UCSD-AML1 (cell line): Measurements from ENCODE around the gene TKT.

ENCODE experiments used
- DNase-seq: peaks from one replicate; lab custom pipeline; 2025; ENCODE audit not compliant: unreplicated experiment; lab: John Stamatoyannopoulos, UW

TKT gene

DNA sequence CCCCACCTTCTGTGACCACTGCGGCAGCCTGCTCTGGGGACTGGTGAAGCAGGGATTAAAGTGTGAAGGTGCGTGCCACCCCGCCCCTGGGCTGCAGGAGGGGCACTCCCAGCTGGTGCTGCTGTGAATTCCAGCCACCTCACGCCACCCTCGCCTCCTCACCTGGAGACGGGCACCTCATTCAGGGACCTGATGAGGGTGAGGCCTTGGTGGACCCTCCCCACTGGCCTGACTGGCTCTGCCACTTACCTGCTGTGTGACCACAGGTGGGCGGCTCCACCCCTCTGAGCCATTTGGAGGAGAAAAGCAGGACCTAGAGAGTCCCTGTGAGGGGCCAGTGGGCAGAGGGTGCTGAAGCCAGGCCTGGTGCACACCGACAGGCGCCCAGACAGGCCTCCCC is 72.3 kb downstream of the TKT start:
- DNase-seq = no peak

DNA sequence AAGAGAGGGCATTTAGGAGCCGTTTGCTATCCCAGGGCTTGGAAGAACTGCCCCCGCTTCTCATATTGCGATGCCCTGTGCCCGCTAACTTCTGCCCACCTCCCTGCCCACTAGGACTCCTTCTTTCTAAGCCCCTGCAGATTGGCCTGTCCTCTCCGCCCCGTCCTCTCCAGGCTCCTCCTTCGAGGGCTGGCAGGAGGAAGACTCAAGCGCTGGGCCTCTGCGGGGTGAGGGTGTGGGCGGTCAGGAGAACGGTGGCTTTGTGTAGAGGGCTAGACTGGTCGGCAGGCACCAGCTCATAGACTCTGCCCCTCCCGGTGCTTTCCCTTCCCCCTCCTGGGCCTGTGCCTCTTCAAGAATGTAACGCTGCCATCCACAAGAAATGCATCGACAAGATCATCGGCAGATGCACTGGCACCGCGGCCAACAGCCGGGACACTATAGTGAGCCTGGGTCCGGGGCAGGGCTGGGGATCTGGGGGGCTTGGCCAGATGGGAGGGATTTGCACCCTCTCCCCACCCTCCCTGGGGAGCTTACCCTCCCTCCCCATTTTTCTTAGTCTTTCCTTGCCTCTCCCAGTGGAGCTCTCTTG is 73.0 kb downstream of the TKT start:
- no peak for DNase-seq

DNA sequence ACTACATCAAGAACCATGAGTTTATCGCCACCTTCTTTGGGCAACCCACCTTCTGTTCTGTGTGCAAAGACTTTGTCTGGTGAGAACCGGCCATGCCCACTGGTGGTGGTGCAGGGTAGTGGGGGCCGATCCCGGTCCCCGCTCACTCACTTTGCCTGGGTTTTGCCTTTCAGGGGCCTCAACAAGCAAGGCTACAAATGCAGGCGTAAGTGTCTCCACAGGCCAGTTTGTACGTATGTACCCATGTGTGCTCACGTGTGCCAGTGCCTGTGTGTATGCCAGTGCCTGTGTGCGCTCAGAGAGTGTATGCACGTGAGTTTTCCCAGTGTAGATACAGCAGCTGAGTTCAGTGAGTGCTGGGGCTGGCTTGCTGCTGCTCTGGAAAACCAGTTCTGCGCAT is 74.3 kb downstream of the TKT start:
- no peak for DNase-seq

DNA sequence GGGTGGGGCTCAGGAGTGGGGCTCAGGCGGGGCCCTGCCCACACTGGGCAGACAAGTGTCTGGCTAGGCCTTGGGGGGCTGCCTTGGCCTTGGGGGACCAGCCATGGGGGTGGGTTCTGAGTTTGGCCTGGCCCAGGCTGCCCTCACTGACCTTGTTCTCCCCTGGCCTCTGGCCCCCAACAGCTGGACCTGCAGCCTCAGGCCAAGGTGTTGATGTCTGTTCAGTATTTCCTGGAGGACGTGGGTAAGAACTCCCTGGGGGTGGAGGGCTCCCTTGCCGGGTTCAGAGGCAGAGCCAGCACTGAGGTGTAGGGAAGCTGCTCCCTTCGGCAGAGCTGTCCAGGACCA is 74.8 kb downstream of the TKT start:
- DNase-seq = no peak

DNA sequence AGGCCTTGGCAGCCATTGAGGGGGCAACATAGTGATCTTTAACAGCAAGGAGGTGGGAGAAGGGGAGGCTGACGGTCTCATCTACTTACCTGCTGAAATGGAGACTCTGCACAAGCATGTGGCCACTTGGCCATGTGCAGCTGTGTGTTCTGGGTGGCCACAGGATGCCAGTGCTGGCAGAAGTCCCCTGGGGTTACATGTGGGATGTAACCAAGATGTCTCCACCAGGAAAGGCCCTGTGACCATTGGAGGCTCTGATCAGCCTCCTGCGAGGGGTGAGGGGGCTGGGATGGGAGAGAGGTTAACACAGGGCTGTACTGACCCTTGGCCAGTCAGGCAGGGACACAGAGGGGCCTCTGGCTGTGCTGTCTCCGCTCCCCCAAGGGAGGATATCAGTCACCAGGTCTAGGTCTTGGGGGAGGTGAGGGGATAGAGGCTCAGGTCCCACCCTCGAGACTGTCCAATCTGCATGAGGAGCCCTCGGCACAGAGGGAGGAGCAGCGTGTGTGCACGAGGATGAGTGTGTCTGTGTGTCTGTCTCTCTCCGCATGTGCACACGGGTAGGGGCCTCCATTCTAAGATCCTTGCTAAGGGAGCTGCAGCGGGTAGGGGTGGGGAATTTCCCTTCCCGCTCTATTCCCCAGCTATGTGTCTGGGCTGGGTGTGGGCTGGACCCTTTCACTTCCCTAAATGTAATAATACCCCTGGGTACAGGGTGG is 75.4 kb downstream of the TKT start:
- DNase-seq = no peak

DNA sequence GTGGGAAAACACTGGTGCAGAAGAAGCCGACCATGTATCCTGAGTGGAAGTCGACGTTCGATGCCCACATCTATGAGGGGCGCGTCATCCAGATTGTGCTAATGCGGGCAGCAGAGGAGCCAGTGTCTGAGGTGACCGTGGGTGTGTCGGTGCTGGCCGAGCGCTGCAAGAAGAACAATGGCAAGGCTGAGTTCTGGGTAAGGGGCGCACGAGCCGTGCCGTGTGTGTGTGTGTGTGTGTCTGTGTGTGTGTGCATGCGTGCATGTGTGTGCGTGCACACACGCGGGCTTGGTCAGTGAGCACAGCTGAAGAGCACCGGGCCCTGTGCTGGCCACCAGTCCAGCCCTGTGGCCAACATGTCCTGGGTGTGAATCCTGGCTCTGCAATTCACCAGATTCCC is 76.2 kb downstream of the TKT start:
- no peak for DNase-seq

DNA sequence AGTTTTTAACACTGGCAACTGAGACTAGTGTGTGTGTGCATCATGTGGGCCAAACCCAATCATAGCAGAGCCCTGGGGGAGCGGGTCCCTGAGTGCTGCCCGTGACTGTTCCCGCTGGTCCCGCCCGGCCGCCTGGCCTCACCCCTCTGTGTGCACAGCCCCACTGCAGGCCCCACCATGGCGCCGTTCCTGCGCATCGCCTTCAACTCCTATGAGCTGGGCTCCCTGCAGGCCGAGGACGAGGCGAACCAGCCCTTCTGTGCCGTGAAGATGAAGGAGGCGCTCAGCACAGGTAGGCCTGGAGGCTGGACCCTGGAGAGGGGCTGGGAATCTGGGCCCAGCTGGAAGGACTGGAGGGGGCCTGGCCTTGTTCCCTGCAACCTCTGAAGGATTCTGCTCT is 77.6 kb downstream of the TKT start:
- DNase-seq = no peak

DNA sequence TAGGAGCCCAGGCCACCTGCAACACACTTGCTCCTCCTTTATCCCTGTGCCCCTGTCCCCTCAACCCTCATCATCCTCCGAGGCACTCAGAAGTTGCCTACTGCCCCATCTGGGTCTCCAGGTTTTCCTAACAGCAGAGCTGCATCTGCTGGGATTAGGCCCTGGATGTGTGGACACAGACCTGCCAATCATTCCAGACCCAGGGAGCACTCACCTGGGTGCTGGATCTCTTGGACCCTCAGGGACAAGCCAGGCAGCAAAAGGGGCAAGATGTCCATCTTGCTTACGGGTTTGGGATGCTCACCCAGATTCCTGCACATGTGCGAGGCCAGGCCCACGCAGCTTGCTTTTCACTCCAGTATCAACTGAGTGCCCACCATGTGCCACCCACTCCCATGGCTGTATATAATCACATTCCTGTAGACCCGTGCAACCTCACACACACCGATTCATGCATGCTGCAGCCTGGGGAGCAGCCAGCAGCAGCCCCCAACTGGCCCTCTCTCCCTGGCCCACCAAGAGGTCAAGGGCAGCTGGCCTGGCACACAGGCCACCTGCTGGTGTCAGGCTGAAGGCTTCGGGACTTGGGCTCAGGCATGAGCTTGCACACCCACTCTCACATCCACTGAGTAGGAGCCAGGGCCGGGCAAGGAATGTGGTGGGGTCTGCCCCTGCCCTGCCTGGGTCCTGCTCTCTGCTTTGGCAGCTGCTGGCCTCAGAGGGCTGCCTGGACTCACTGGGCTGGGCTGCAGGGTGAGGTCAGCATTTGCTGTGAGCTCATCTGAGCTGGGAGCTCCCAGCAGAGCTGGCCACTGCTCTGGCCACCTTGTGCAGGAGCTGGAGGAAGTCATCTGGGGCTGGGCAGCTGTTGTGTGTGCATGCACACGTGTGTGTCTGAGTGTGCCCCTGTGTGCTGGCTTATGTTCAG is 79.9 kb downstream of the TKT start:
- DNase-seq = no peak
